CD4-positive, alpha-beta T cell treated with Interleukin-21 for 1 hour (primary cell): Measurements from ENCODE around the gene GPR158.

ENCODE experiments used
- DNase-seq: peaks from one replicate; pipeline ENCODE4 v3.0.0-alpha.2; 2020

Gene GPR158

GRCh38 chr10:25508112-25508815, 333.5 kb downstream of the GPR158 start:
- no peak for DNase-seq

GRCh38 chr10:25509151-25509550, 334.4 kb downstream of the GPR158 start:
- no peak for DNase-seq

- no peak for DNase-seq
Measured at GRCh38 chr10:25522294-25522693, 347.5 kb downstream of the GPR158 start.

DNA sequence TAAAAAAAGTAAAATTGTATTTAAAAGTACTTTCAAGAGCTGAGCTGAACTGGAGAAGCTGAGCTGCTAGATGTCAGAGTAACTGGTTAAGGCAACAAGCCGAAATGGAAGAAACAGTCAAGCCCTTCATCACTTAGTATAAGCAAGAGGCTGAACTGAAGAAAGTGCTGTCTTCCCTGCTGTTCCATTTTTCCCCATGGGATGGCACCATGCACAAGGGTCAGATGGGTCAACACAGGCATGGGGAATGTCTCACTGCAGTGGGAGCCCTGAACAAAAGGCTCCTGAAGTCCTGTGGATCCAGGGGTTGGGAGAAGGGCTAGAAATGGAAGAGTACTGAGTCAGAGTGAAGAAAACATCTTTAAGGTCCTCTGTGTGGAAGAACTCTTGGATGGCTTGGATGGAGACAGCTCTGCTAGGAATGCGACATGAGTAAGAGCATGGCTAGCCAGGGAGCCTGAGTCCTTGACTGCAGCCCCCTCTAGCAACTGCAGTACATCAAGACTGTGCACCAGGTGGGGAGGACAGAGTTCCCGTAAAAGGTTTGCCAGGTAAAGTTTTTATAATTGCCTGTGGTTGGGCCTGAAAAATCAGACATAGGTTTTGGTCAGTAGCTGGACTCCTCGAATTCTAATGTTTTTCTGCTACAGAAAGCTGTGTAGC, 348.3 kb downstream of the GPR158 start:
- no peak for DNase-seq

GRCh38 chr10:25530306-25530705, 355.5 kb downstream of the GPR158 start:
- DNase-seq, result no peak

DNA sequence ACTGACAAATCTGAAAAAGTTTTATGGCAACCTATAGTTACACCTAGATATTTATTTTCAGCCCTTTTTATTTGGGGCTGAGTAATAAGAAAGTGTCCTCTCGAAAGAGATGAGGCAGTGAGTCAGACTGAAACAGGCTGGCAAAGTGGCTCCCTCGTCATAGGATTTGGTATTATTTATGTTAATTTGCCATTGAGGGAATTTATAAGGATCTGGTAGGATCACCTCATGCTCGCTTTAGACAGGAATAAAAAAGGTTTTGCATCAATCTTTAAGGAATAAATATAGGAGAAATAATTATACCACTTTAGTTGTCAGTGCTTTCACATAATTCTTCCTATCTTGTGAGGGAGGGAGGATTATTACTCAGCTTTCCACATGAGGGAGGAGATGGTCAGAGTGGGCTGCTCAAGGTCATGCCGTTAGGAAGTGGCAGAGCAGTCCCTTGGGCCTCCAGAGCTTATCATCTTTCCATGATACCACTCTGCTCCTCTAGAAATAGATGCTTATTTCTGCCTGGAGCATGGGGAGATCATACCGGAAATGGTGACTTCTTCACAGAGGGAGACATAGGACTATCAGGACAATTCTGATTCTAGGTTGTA, 356.8 kb downstream of the GPR158 start:
- DNase-seq, result no peak

DNA sequence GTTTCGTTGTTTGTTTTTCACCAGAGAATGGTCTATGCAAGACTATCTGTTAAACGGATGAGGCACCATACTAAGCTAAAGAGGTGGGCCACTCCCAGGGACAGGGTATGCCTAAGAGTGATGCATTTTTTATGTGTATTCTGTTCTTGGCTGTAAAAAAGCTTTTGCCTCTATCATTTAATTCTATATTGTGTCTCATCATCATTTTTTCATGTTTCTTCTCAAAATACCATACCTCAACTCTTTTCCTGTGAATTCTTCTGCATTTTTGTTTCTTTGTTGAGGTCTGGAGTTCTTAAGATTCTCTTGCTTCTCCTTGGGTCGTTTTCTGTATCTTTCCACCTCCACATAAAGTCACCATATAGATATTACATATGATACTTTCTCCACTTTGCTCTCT, 357.4 kb downstream of the GPR158 start:
- DNase-seq, result no peak

DNA sequence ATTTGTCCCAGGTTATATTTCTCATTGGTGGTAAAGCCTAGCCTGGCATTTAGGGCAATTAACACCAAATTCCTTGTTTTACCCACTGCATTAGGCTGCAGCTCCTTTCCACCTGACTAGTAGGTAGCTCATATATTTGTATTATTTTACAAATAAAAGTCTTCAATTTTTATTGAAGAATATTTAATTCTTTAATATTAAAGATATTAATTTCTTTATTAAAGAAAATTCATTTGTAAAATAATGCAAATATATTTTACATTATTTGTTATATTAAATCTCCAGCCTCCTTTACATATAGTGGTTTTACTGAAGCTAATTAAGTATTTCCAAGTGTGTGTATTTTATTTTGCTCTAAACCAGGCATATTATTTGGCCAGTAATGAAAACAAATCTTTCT, 361.2 kb downstream of the GPR158 start:
- no peak for DNase-seq

- no peak for DNase-seq
Measured at GRCh38 chr10:25547382-25547781, 372.6 kb downstream of the GPR158 start.

DNA sequence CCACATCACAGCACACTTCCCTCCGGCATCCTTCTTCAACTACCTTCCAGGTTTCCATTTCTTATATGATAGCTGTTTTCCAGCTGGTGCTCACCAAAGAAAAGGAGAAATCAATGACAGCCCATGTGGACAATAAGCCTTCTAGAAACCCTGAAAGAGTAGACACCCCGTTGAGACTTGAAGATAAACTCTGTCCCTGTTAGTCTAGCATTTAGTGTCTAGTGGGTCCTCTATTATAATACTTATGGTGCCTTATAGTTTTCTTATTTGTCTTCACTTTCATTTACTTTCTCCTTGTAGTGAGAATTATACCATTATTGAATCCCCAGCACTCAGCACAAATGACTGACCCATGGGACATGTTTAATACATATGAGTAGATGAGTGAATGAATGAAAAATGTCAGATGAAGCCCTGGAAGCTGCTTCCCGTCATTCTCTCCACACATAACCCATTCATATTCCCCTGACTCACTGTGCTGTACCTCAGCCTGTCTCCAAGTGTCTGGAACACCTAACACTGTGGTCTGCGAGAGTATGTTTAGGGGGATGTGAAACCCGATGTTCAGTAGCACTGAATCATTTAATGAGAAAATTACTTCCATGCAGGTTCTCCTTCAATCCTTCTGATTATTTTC, 377.6 kb downstream of the GPR158 start:
- DNase-seq, result no peak

DNA sequence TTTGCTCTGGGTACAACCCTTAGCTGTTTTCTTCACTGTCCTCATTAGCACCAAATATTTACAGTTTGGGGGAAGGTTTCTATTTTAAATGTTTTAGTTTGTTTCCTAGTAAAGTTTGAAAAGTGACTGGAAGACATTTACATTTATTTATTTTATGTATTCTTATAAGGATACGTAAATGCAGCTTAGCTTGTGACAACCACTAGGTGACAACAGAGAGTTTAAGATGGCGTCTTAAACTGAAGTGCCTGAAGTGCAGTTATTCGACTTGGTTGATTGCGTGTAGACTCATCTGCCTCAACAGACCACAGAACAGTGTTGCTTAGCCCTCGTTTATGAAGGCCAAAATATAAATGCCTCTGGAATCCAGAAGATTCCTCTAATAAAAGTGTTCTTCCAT, 381.1 kb downstream of the GPR158 start:
- no peak for DNase-seq

DNA sequence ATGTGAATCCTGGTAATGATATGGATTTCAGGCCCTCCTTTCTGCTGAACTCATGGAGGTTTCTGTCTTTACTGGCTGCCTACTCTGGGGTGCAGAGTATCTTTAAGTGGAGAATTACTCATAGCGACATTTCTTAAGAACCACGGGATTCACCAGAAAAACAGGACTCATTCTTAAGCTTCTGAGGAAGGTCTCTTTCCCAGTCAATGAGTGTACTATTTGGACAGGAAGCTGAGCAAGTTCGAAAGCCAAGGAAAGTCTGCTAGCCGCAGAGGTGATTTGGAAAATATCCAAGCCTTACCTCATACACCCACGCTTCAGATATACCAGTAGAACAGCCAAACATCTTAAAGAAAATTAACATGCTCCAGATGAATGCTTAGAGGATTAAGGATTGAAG, 381.7 kb downstream of the GPR158 start:
- no peak for DNase-seq

- DNase-seq, result no peak
Measured at GRCh38 chr10:25557136-25557535, 382.3 kb downstream of the GPR158 start.

DNA sequence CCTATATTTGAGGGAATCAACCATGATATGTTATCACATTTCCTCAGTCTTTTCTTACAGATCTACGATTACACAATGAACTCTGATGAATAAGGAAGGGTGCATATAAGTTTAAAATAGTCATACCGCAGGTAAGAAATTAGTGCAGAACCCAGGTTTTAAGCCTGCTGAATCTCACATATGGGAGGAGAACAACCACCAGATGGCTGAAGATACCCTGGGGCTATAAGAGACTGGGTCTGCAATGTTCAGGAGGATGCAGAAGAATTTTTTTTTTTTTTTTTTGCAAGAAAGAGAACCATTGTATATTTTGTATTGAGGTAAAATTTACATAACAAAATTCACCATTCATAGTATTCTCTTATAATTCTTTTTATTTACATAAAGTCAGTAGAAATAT, 387.0 kb downstream of the GPR158 start:
- DNase-seq, result no peak

DNA sequence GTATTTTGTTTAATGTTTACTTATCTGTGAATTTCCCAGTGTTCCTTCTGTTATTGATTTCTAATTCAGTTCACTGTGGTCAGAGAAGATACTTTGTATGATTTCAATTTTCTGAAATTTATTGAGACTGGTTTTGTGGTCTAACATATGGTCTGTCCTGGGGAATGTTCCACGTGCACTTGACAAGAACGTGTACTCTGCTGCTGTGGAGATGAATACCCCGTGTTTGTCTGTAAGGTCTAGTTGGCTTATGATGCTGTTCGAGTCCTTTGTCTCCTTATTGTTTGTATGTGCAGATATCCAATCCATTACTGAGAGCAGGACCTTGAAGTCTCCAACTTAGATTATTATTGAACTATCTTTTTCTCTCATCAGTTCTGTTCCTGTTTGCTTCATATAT, 387.7 kb downstream of the GPR158 start:
- DNase-seq, result no peak

- DNase-seq, result no peak
Measured at GRCh38 chr10:25564351-25564750, 389.6 kb downstream of the GPR158 start.

DNA sequence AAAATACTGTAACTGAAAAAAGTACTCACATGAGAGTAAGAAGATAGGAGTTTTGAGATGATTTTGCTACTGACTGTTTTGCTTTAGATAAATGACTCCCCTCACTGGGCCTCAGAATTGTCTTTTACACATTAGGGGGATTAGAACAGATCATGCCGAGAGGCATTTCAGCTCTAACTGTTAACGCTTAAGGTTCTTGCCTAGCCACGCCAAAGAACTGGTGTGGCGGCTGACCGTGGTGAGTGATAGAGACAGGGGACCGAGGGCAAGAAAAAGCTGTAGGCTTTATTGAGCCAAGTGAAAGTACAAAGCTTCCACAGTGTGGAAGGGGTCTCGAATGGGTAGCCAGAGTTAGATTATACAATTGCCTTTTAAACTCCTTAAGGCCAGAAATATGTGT, 390.8 kb downstream of the GPR158 start:
- no peak for DNase-seq

GRCh38 chr10:25573316-25573715, 398.5 kb downstream of the GPR158 start:
- no peak for DNase-seq

DNA sequence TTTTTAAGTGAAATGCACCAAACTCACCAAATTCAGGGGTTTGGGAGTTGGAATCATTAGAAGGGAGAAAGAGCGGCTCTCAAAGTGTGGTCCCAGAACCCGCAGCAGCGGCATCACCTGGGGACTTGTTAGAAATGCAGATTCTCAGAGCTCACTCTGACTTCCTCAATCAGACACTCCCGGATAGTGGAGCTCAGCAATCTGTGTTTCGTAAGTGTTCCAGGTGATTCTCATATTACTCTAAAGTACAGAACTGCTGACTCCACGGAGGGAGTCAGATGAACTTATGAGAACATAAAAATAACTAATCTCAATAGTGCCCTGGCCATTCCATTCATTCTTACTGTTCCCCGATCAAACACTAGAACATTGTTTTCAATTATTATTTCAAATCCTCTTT, 400.5 kb downstream of the GPR158 start:
- DNase-seq, result no peak

DNA sequence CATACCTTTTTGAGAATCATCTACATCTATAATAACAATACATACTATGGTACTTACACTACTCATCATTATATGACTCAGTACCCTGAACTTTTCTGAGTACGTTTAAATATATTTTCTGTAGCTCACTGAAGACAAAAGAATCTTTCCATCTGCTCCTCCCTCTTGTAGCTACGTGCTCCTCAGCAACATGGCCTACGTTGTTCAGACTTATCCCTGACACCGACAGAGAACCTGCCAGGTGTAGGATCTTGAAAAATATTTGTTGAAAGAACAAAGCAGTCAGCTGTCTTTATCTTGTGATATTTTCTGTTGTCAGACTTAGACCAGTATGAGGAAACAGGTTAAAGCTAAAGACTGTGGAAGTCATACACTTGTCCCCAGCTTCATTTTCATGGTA, 403.3 kb downstream of the GPR158 start:
- DNase-seq, result no peak

GRCh38 chr10:25582961-25583360, 408.2 kb downstream of the GPR158 start:
- no peak for DNase-seq

DNA sequence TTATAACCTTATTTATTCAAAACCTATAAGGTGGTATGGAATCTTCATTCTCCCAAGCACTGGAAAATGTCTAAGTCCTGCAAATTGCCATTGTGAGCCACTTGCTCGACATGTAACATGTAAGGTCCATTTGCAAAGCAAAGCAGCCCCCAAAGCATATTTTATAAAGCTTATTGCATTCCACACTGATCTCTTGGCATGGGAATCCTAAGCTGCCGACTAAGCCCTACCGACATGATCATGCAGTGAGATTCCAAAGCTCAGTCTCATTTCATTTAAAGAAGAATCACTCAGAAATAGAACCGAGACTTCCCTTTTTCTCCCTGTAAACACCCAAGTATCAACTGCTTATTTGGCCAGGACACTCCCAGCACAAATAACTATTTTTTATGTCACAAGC, 425.9 kb downstream of the GPR158 start:
- no peak for DNase-seq

DNA sequence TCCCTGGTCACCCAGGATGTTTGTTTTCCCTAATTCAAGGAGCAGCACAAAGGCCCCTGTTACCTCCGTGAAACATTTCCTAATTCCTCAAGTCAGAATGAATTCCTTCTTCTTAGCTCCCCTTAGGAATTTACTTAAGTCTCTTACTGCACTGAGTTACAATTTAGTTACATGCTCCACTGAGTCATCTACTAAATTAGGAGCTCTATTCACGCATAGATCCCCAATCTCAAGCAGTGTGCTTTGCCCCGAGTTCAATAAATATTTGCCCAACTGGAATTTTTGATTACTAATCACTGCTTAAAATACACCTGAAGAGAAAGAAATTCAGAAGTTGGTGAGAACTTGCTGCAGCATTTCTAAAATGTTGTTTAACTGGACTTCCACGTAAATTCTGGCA, 429.8 kb downstream of the GPR158 start:
- no peak for DNase-seq

DNA sequence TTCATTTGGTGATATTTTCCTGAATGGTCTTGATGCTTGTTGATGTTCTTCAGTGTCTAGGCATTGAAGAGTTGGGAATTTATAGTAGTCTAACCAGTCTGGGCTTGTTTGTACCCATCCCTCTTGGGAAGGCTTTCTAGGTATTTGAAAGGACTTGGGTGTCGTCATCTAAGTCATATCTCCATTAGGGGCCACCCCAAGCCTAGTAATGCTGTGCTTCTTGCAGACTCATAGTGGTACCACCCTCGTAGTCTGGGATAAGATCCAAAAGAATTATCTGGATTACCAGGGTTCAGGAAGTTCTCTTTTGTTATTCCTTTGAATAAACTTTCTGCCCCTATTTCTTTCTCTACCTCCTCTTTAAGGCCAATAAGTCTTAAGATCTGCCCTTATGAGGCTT, 439.9 kb downstream of the GPR158 start:
- no peak for DNase-seq
